ENCODE measurements around the gene MRPL36.
"Not testable (repeated sequence)": the region's sequence is repeated elsewhere in the genome, so short reads cannot be mapped to it uniquely, and the experiment has no call there.

Gene MRPL36

DNA sequence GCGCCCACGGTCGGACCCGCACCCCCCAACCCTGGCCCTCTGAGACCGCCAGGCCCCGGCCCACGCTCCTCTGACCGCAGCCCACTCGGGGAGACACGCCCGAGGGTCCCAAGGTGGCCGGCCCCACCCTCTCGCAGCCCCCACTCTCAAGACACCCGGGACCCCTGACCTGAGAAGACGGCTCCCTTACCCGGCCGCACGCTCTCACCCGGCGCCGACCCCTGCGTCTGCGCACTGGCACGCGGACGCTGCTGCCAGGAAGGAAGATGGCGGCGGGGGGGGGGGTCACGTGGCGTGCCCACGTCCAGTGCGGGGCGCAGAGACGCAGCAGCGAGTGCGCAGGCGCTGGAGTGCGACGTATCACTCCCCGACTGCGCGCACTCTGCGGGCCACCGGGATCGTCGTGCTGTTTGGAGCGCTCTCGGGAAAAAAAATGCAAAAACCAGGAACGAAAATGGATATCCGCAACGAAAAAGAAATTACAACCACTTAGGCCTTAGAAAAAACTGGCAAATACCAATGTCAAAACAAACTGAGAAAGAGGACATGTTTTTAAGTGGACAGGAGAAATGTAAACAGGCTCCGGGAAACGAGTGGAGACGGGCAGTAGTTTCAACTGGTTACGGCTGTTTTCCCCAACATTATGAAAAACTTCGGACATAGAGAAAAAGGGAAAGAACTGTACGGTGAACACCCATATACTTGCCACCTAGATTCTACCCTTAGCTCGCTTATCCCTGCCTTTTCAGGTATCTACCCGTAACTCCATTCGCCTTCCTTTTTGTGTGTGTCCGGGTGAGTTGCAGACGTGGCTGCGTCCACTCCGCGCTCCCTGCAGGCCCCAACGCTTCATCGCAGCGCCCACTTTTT lies at the start of gene MRPL36:
Gene MRPL36, minus strand, starts transcription at position 236 of the 870 bp plus-strand sequence. CDS start 902 bp downstream, outside the sequence.
- peak; percentile 93 to 97 (median 97) for DNase-seq

- DNase-seq, result no peak
These were observed 48.0 kb upstream of the MRPL36 start for GRCh38 chr5:1847611-1848010.

DNA sequence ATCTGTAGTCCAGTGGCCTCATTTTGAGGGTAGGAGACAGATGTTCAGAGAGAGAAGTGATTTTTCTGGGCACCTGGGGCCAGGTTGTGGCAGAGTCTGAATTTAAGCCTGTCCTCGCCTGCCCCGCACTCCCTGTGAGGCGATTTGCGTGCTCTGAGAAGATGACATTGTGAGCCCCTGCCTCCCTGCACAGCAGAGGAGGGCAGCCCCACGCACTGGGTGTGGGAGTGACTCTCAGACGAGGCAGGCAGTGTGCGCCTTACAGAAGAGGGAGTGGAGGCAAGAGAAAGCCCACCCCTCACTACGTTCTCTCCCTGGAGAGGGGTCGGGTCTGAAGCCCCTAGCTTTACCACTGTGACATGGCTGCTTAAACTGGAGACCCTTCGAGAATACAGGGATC lies 47.4 kb upstream of the MRPL36 start:
- no peak for DNase-seq

DNA sequence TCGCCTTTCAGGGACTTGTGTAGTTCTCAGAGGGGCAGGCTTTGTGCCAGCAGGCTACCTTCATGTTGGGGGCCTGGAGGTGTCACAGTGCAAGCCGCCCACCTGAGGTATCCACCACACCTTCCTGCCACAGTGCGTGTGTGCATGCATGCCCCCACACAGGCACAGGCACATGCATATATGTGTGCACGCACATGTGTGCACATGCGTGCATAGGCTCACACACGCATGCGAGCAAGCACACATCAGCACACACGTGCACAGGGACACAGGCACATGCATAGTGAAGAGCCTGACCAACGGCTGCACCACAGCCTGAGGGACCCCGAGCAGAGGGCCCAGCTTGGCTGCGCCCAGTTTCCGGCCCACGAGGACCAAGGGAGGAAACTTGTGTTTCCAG lies 46.9 kb upstream of the MRPL36 start:
- DNase-seq, result no peak

- DNase-seq, result no peak
These were observed 46.1 kb upstream of the MRPL36 start for GRCh38 chr5:1845696-1846095.

- no peak for DNase-seq
These were observed 45.2 kb upstream of the MRPL36 start for GRCh38 chr5:1844708-1845436.

DNA sequence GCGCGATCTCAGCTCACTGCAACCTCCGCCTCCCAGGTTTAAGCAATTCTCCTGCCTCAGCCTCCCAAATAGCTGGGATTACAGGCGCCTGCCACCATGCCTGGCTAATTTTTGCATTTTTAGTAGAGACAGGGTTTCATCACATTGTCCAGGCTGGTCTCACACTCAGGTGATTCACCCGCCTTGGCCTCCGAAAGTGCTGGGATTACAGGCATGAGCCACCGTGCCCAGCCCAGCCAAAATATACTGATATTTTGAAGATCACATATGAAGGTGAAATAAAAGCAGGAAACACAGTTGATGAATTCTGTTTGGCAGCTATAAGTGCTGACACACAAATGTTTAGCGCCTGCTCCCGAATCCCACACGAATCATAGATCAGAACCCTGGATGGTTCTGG lies 44.1 kb upstream of the MRPL36 start:
- DNase-seq, result not testable (repeated sequence)

DNA sequence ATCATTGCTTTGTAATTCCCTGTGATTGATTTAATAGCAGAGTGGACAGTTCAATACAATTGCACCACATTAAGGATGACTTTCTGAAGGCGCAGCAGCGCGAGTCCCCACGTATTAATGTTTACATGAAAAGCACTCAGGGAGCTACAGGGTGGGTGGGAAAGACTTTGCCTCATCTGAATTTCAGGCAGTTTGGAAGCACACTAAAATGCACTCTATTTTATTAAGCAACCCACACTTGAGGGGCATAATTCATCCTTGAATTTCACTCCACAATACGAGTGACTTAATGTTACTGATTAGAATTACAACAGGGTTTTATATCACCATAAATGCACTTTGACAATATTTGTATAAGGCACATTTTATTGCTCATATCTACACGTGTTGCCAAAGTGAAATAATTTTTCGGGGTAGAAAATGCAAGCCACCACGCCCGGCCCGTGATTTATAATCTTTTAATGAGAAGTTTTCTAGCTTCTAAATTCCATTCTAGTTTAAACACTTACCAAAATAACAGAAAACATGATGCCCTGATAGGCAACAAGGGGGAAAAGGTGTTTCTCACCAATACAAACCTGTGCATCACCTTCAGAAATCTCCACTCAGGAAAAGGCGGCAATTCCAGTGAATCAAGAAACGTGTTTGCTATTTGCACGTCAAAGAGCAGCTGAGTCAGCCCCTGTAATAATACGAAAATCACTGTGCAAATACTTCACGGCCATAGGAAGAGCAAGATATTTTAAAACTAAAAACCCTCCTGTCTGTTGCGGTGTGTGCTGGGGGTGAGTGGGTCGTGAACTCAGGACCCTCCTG lies 42.6 kb upstream of the MRPL36 start:
- DNase-seq, result peak in 2 of 3 experiments; percentile 30 to 75

- peak in 1 of 3 experiments; percentile 27 for DNase-seq
These were observed 41.3 kb upstream of the MRPL36 start for GRCh38 chr5:1840741-1841521.

GRCh38 chr5:1840071-1840547 lies 40.5 kb upstream of the MRPL36 start:
- no peak for DNase-seq

DNA sequence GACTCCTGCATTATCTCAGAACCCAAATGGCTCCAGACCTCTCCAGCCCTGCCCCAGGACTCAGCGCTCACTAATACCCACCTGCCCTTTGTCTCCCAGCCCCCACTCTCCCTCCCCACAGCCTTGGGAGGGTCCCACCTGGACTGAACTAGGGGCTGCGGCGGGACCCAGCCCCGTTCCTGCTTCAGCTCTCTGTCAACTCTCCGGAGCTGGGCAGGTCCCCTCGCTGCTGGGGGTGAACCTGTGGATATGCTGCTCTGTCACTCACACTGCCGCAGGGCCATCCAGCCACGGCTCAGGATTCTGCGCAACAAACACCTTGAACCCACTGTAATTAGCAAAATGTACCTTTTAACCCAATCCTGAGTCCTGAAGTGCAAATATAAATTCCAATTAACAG lies 38.4 kb upstream of the MRPL36 start:
- no peak for DNase-seq

DNA sequence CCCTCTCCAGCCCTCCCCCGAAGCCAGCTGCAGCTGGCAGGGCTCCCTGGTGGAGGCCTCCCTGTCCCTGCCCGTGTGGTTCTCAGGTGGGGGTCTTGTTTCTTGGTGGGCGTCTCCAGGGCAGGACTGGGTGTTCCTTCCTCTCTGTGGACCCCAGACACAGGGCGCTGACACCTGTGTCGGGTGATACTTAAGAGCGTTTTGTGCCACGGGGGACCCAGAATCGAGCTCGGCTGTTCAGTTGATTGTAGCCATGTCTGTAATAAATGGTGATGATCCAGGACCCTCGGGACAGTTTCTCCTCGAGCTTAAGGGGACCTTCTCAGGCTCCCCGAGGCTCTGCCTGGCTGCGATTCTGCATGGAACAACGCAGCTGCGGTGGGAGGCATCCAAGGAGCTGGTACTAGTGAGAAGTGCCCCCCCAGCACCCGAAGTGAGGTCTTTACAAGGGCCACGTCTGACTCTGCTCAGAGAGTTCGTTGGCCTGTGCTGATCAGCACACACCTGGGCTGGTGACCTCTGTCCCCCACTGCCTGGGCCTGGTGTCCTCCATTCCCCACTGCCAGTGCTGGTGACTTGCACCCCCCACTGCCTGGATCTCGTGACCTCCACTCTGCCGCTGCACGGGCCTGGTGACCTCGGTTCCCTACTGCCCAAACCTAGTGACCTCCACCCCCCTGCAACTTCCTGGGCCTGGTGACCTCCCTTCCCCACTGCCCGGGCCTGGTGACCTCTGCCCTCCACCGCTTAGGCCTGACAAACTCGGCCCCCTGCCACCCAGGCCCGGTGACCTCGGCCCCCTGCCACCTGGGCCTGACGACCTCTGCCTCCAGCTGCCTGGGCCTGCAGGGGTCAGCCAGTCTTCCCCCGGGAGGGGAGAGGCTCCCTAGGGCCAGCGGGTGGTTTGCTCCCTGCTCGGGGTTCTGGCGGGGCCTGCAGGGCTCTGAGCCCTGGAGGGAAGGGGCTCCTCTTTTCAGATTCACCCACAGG lies 37.5 kb upstream of the MRPL36 start:
- no peak for DNase-seq

- no peak for DNase-seq
These were observed 36.7 kb upstream of the MRPL36 start for GRCh38 chr5:1836176-1836890.

- no peak for DNase-seq
These were observed 35.8 kb upstream of the MRPL36 start for GRCh38 chr5:1835431-1835830.

GRCh38 chr5:1834721-1835429 lies 35.2 kb upstream of the MRPL36 start:
- DNase-seq, result peak in 2 of 3 experiments; percentile 48 to 79

GRCh38 chr5:1834022-1834551 lies 34.5 kb upstream of the MRPL36 start:
- DNase-seq, result no peak

DNA sequence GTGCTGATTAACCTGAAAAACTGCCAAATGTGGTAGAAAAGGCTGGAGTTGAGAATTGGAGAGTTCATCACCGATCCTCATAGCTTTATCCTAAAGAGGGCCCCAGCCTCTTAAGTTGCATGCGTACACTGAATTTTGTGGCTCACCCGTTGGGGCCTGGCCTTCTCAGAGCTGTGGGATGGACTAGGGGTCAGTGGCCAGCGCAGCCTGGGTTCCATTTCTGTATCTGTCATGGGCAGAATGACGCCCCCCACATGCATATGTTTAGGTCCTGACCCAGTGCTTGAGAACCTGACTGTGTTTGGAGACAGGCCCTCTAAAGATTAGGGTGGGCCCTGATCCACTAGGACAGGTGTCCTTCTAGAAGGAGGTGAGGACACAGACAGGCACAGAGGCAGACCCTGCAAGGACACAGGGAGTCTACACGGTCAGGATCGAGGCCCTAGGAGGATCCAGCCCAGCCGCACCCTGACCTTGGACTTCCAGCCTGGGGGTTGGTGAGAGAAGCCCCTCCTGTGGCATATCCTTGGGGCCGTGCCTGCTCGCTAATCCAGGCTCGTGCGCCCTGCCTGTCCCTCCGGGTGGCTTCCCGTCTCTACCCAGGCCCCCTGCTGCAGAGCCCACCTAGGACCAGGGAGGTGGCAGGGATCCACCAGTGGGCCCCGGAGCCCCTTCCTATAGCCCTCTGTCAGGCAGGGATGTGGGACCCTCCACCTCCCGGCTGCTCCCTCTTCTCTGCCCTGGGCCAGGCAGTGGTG lies 33.8 kb upstream of the MRPL36 start:
- no peak for DNase-seq

DNA sequence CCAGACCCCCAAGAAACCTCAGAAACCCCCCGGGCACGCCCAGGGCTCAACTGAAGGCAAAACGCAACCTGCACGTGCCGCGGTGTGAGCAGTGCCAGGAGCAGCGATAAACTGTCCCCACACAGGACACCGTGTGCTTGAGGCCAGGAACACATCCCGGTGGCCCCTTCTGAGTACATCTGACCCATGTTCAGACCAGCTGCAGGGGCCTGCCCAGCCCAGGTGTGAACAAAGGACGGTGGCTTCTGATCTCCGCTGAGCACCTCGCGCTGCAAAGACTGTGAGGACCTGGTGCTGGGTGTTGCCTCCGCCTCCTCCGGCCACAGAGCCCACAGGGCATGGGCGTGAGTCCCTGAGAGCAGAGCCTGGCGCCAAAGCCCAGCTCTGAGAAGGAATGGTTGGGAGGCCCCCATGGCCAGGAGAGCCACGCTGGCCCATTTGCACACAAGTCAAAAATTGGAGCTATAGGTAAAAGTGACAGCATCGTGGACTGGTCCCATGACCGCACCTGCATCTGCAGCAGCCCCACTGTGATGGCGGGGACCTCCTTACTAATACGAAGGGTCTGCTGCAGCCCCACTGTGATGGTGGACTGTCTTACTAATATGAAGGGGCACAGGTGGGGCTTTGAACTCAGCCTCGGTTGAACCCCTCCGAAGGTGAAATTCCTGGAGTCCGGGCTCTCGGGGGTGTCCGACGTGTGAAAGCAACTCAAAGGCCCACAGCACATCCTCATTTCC lies 33.0 kb upstream of the MRPL36 start:
- DNase-seq, result no peak

Measured in NCI-H1417 (cell line).